ENCODE data around the gene POU5F1.

DNA sequence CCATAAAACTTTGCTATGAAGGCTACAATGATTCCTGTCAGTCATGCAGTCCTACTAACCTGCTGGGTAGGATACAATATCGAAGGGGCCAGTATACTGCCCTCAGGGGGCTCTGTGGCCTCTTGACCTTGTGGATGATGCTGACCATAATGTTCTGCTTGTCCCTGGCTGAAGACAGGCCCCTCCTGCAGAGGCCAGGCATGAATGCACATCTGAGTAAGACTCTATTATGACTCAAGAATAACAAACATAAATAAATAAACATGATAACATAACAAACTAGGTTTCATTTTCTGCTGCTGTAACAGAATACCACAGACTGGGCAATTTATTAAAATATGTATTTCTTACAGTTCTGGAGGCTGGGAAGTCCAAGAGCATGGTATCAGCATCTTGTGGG is 44.0 kb upstream of the POU5F1 start:
- TF ChIP-seq, protein P1, sequence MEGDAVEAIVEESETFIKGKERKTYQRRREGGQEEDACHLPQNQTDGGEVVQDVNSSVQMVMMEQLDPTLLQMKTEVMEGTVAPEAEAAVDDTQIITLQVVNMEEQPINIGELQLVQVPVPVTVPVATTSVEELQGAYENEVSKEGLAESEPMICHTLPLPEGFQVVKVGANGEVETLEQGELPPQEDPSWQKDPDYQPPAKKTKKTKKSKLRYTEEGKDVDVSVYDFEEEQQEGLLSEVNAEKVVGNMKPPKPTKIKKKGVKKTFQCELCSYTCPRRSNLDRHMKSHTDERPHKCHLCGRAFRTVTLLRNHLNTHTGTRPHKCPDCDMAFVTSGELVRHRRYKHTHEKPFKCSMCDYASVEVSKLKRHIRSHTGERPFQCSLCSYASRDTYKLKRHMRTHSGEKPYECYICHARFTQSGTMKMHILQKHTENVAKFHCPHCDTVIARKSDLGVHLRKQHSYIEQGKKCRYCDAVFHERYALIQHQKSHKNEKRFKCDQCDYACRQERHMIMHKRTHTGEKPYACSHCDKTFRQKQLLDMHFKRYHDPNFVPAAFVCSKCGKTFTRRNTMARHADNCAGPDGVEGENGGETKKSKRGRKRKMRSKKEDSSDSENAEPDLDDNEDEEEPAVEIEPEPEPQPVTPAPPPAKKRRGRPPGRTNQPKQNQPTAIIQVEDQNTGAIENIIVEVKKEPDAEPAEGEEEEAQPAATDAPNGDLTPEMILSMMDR (conservative IDR thresholded peaks at IDR 0.05; ENCODE audit: low read depth, low read length) = no peak
- no peak for TF ChIP-seq EZH2 (IDR thresholded peaks at IDR 0.05; ENCODE audit: borderline replicate concordance, low read depth, low read length, poor library complexity, severe bottlenecking)

Data from A673 (cell line).